Mesendoderm (in vitro differentiated cells): ENCODE data around the gene SUPT7L.
A peak's percentile ranks its signal among the peaks of the same experiment; 100 is the strongest.

Source experiments
- DNase-seq: peaks from one replicate; pipeline ENCODE4 v3.0.0; 2013
- H2AK5ac ChIP-seq: 2 replicates; pipeline ENCODE4 v1.6.1; 2013; ENCODE audit warnings: low read length, inconsistent platforms
- H2BK120ac ChIP-seq: 2 replicates; pipeline ENCODE4 v1.6.1; 2013; ENCODE audit warnings: low read depth, mild to moderate bottlenecking, low read length, moderate library complexity, mixed read lengths
- H2BK15ac ChIP-seq: replicated peaks from 2 replicates; pipeline ENCODE4 v1.6.1; 2013; ENCODE audit warnings: low read depth, mild to moderate bottlenecking, moderate library complexity
- H2BK5ac ChIP-seq: 2 replicates; pipeline ENCODE4 v1.6.1; 2013; ENCODE audit warnings: low read length, inconsistent platforms
- H3K18ac ChIP-seq: 2 replicates; pipeline ENCODE4 v1.6.1; 2013; ENCODE audit warnings: mild to moderate bottlenecking, low read length, mixed read lengths
- H3K23ac ChIP-seq: one replicate; pipeline ENCODE4 v1.6.1; 2013; ENCODE audit warnings: low read length
- H3K27ac ChIP-seq: 2 replicates; pipeline ENCODE4 v1.5.1; 2013; ENCODE audit warnings: low read depth, mild to moderate bottlenecking, inconsistent platforms, low read length, moderate library complexity
- H3K27me3 ChIP-seq: 2 replicates; pipeline ENCODE4 v1.6.1; 2013; ENCODE audit warnings: low read length, control low read depth, mild to moderate bottlenecking, inconsistent platforms; ENCODE audit not compliant: insufficient read depth, poor library complexity
- H3K36me3 ChIP-seq: 2 replicates; pipeline ENCODE4 v1.6.1; 2013; ENCODE audit warnings: low read length, inconsistent platforms; ENCODE audit not compliant: control insufficient read depth, insufficient read depth
- H3K4ac ChIP-seq: one replicate; pipeline ENCODE4 v1.6.1; 2013; ENCODE audit warnings: low read depth, mild to moderate bottlenecking, low read length, moderate library complexity
- H3K4me1 ChIP-seq: 2 replicates; pipeline ENCODE4 v1.6.1; 2013; ENCODE audit warnings: low read depth, low read length, inconsistent platforms; ENCODE audit not compliant: control insufficient read depth
- H3K4me2 ChIP-seq: 2 replicates; pipeline ENCODE4 v1.6.1; 2013; ENCODE audit warnings: low read length
- H3K4me3 ChIP-seq: 2 replicates; pipeline ENCODE4 v1.5.1; 2013; ENCODE audit warnings: mild to moderate bottlenecking, low read length
- H3K56ac ChIP-seq: one replicate; pipeline ENCODE4 v1.6.1; 2013; ENCODE audit warnings: low read length
- H3K79me1 ChIP-seq: 2 replicates; pipeline ENCODE4 v1.6.1; 2013; ENCODE audit warnings: low read length, inconsistent platforms
- H3K79me2 ChIP-seq: 2 replicates; pipeline ENCODE4 v1.6.1; 2013; ENCODE audit warnings: mild to moderate bottlenecking, low read length; ENCODE audit not compliant: control insufficient read depth, insufficient read depth
- H3K9ac ChIP-seq: 2 replicates; pipeline ENCODE4 v1.6.1; 2013; ENCODE audit warnings: low read length, inconsistent platforms
- H4K5ac ChIP-seq: one replicate; pipeline ENCODE4 v1.6.1; 2013; ENCODE audit warnings: low read length
- H4K8ac ChIP-seq: one replicate; pipeline ENCODE4 v1.6.1; 2013; ENCODE audit warnings: low read depth, mild to moderate bottlenecking, control low read depth, low read length, moderate library complexity
- WGBS: extraction: QIAGEN DNeasy Blood & Tissue Kit; methylation state at CpG from one replicate; pipeline ENCODE4 v1.1.7; 2013; ENCODE audit warnings: low lambda C conversion rate, missing lambda C conversion rate; ENCODE audit not compliant: insufficient coverage; ENCODE audit errors: extremely low coverage; 5-methylcytosine and 5-hydroxymethylcytosine counted together

SUPT7L gene

GRCh38 chr2:27655155-27655951 is 8.1 kb downstream of the SUPT7L start:
- Histone ChIP-seq H3K9ac (no peak overlapping the region), H3K27me3 (no peaks in the 10 kb centered on the region), H2BK5ac (no peak overlapping the region), H2BK15ac (no peak overlapping the region), H2AK5ac (no peak overlapping the region), H3K4me3 (no peak overlapping the region), H4K8ac (no peak overlapping the region), H3K4me1 (no peaks in the 10 kb centered on the region), H4K5ac (no peak overlapping the region), H3K4ac (no peak overlapping the region), H3K4me2 (no peak overlapping the region), H2BK120ac (no peak overlapping the region), H3K18ac (no peak overlapping the region), H3K36me3 (peaks cover 10% of the 10 kb centered on the region), H3K56ac (no peak overlapping the region), H3K23ac (no peak overlapping the region), H3K27ac (no peak overlapping the region), H3K79me1 (no peaks in the 10 kb centered on the region), H3K79me2 (no peaks in the 10 kb centered on the region)
- no CpG with 5 or more reads among the region's 7 CpGs for WGBS
- DNase-seq, result peak; percentile 19

GRCh38 chr2:27653397-27653796 is 10.0 kb downstream of the SUPT7L start:
- Histone ChIP-seq H2AK5ac (no peak overlapping the region), H3K4me2 (no peak overlapping the region), H3K36me3 (peaks cover 10% of the 10 kb centered on the region), H4K5ac (no peak overlapping the region), H3K18ac (no peak overlapping the region), H2BK5ac (no peak overlapping the region), H3K23ac (no peak overlapping the region), H3K79me1 (no peaks in the 10 kb centered on the region), H3K4ac (no peak overlapping the region), H4K8ac (no peak overlapping the region), H3K4me1 (no peaks in the 10 kb centered on the region), H3K56ac (no peak overlapping the region), H2BK15ac (no peak overlapping the region), H3K4me3 (no peak overlapping the region), H3K9ac (no peak overlapping the region), H3K27me3 (no peaks in the 10 kb centered on the region), H3K79me2 (no peaks in the 10 kb centered on the region), H2BK120ac (no peak overlapping the region), H3K27ac (no peak overlapping the region)
- no peak for DNase-seq
- no CpG with 5 or more reads among the region's 2 CpGs for WGBS

GRCh38 chr2:27652790-27653189 is 10.6 kb downstream of the SUPT7L start:
- Histone ChIP-seq H2BK120ac (no peak overlapping the region), H3K23ac (no peak overlapping the region), H3K79me1 (no peaks in the 10 kb centered on the region), H4K8ac (no peak overlapping the region), H2AK5ac (no peak overlapping the region), H3K79me2 (no peaks in the 10 kb centered on the region), H3K18ac (no peak overlapping the region), H2BK5ac (no peak overlapping the region), H3K56ac (no peak overlapping the region), H3K4ac (no peak overlapping the region), H3K4me1 (no peaks in the 10 kb centered on the region), H3K27ac (no peak overlapping the region), H4K5ac (no peak overlapping the region), H3K9ac (no peak overlapping the region), H3K4me3 (no peak overlapping the region), H2BK15ac (no peak overlapping the region), H3K36me3 (peaks cover 10% of the 10 kb centered on the region), H3K4me2 (no peak overlapping the region), H3K27me3 (no peaks in the 10 kb centered on the region)
- WGBS, result 100% methylated on average over 1 of the region's 1 CpG
- no peak for DNase-seq

GRCh38 chr2:27652341-27652740 is 11.1 kb downstream of the SUPT7L start:
- no peak overlapping the region for H3K27ac ChIP-seq
- peaks cover 8% of the 10 kb centered on the region for H3K36me3 ChIP-seq
- no peak overlapping the region for H2BK5ac ChIP-seq
- DNase-seq, result no peak
- H3K23ac ChIP-seq, result no peak overlapping the region
- H4K8ac ChIP-seq, result no peak overlapping the region
- no peak overlapping the region for H3K4me2 ChIP-seq
- no peaks in the 10 kb centered on the region for H3K27me3 ChIP-seq
- H3K9ac ChIP-seq, result no peak overlapping the region
- H3K79me2 ChIP-seq, result no peaks in the 10 kb centered on the region
- H4K5ac ChIP-seq, result no peak overlapping the region
- no peak overlapping the region for H3K4ac ChIP-seq
- no peak overlapping the region for H2BK120ac ChIP-seq
- no peak overlapping the region for H3K18ac ChIP-seq
- no peaks in the 10 kb centered on the region for H3K4me1 ChIP-seq
- no peak overlapping the region for H2AK5ac ChIP-seq
- no peak overlapping the region for H3K4me3 ChIP-seq
- H3K56ac ChIP-seq, result no peak overlapping the region
- no peaks in the 10 kb centered on the region for H3K79me1 ChIP-seq
- H2BK15ac ChIP-seq, result no peak overlapping the region

GRCh38 chr2:27651056-27651455 is 12.4 kb downstream of the SUPT7L start:
- Histone ChIP-seq H3K18ac (no peak overlapping the region), H4K5ac (no peak overlapping the region), H3K79me1 (no peaks in the 10 kb centered on the region), H3K27ac (no peak overlapping the region), H3K79me2 (no peaks in the 10 kb centered on the region), H2BK120ac (no peak overlapping the region), H2AK5ac (no peak overlapping the region), H2BK15ac (no peak overlapping the region), H3K4me2 (no peak overlapping the region), H3K36me3 (peaks cover 8% of the 10 kb centered on the region), H3K4me3 (no peak overlapping the region), H3K56ac (no peak overlapping the region), H3K27me3 (no peaks in the 10 kb centered on the region), H3K9ac (no peak overlapping the region), H2BK5ac (no peak overlapping the region), H3K4me1 (no peaks in the 10 kb centered on the region), H3K23ac (no peak overlapping the region), H4K8ac (no peak overlapping the region), H3K4ac (no peak overlapping the region)
- WGBS, result no CpG with 5 or more reads among the region's 4 CpGs
- DNase-seq, result no peak

- Histone ChIP-seq H3K23ac (no peak overlapping the region), H3K9ac (no peak overlapping the region), H3K79me1 (no peaks in the 10 kb centered on the region), H3K36me3 (peaks cover 5% of the 10 kb centered on the region), H3K4me1 (no peaks in the 10 kb centered on the region), H2BK5ac (no peak overlapping the region), H3K27me3 (no peaks in the 10 kb centered on the region), H2AK5ac (no peak overlapping the region), H3K79me2 (no peaks in the 10 kb centered on the region), H4K8ac (no peak overlapping the region), H3K4ac (no peak overlapping the region), H2BK120ac (no peak overlapping the region), H3K4me2 (no peak overlapping the region), H3K18ac (no peak overlapping the region), H3K27ac (no peak overlapping the region), H3K56ac (no peak overlapping the region), H3K4me3 (no peak overlapping the region), H4K5ac (no peak overlapping the region), H2BK15ac (no peak overlapping the region)
- DNase-seq, result no peak
- no CpG with 5 or more reads among the region's 4 CpGs for WGBS
Measured at GRCh38 chr2:27647737-27648136, 15.7 kb downstream of the SUPT7L start.
